BLaER1 treated with 17β-estradiol and CSF1 and Interleukin-3, amounts not matched to agents 10 nM and 100 nM (cell line): Measurements from ENCODE around the gene AFAP1L1.

Source experiments
- H3K27ac ChIP-seq, 11 experiments: shearing (Covaris generic); formaldehyde crosslinking; 2 replicates each; pipeline ENCODE4 v1.8.1; 2022
- H3K27me3 ChIP-seq, 11 experiments: shearing (Covaris generic); formaldehyde crosslinking; 2 replicates each; pipeline ENCODE4 v1.8.1; 2022
- H3K36me3 ChIP-seq, 11 experiments: shearing (Covaris generic); formaldehyde crosslinking; 2 replicates each; pipeline ENCODE4 v1.8.1; 2022
- H3K4me1 ChIP-seq, 10 experiments: shearing (Covaris generic); formaldehyde crosslinking; 2 replicates each; pipeline ENCODE4 v1.8.1; 2022
- H3K4me2 ChIP-seq, 11 experiments: shearing (Covaris generic); formaldehyde crosslinking; 2 replicates each; pipeline ENCODE4 v1.8.1; 2022
- H3K4me3 ChIP-seq, 10 experiments: shearing (Covaris generic); formaldehyde crosslinking; 2 replicates each; pipeline ENCODE4 v1.8.1; 2022
- H3K9ac ChIP-seq, 11 experiments: shearing (Covaris generic); formaldehyde crosslinking; 2 replicates each; pipeline ENCODE4 v1.8.1; 2022
- H3K9me3 ChIP-seq, 11 experiments: shearing (Covaris generic); formaldehyde crosslinking; replicated peaks in 1 of 11; 2 replicates each; pipeline ENCODE4 v1.8.1; 2022
- H4K20me1 ChIP-seq, 11 experiments: shearing (Covaris generic); formaldehyde crosslinking; 2 replicates each; pipeline ENCODE4 v1.8.1; 2022
- Cebpa-rat ChIP-seq, 11 experiments: shearing (Covaris generic); IDR thresholded peaks; 2 replicates each; pipeline ENCODE4 v1.8.1; 2022

The AFAP1L1 gene

DNA sequence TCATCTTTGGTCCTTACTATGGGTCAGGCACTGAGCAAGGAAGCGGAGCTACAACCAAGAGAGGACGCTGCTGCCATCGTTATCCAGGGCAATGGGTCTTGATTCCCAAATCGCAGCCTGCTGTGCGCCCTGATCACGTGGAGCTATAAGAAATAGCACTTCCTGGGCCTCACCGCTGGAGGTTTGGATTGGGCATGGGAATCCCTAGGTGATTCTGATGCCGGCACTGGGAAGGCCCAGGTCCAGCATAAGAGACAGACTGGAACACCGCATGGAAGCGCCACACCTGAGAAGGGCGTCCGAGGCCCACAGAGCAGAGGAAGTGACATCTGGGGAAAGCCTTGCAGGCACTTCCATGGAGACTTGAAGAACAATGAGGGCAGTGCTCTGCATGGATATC, 104.4 kb downstream of the AFAP1L1 start:
- Histone ChIP-seq H3K9ac (no peak overlapping the region), H3K4me1 (peaks cover 16 to 21% (median 18%) of the 10 kb centered on the region in 10 experiments), H3K36me3 (peaks cover 0 to 6% (median 0%) of the 10 kb centered on the region in 11 experiments; a peak in 1 of 22 replicates), H3K4me2 (no peak overlapping the region), H3K9me3 (no peaks in the 10 kb centered on the region), H3K4me3 (no peak overlapping the region), H4K20me1 (peaks cover 0 to 8% (median 0%) of the 10 kb centered on the region in 11 experiments; a peak in 2 of 22 replicates), H3K27me3 (no peaks in the 10 kb centered on the region), H3K27ac (no peak overlapping the region)
- TF ChIP-seq Cebpa-rat (IDR thresholded peaks at IDR 0.05) = no peak

DNA sequence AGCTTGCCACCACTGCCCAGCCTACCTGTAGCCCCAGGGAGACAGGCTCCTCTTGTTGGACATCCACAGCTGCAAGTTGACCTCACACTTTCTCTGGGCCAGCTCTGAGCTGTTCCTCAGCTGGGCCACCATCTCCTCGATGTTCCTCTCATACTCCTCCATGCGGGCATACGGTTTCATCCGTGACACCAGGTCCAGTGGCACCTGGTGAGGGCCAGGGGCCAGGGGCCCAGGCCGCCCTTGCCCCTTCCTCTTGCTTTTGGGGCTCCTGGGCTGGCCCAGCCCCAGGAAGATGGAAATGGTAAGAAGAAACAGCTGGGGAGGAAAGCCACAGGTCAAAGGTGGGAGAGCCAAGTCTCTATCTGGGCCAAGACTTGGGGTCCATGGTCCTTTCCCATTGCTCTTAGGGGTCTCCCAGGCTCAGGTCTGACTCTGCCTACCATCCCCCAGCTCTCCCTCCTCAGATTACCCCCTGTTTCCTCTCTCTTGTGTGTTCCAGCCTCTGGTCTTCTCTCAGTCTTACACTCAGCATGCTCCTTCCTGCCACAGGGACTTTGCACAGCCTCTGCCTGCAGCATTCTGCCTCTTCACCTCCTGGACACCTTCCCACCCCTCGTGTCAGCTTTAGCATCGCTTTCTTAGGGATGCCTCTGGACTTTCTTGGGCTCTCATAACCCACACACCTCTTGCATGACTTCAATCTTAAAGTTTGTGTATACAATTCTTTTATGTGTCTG, 105.2 kb downstream of the AFAP1L1 start:
- Histone ChIP-seq H3K36me3 (peaks cover 0 to 6% (median 0%) of the 10 kb centered on the region in 11 experiments; a peak in 1 of 22 replicates), H3K9me3 (no peaks in the 10 kb centered on the region), H3K27me3 (no peaks in the 10 kb centered on the region), H3K4me2 (no peak overlapping the region), H3K4me1 (peaks cover 11 to 16% (median 13%) of the 10 kb centered on the region in 10 experiments), H3K4me3 (no peak overlapping the region), H3K9ac (no peak overlapping the region), H4K20me1 (peaks cover 0 to 3% (median 0%) of the 10 kb centered on the region in 11 experiments; a peak in 2 of 22 replicates), H3K27ac (no peak overlapping the region)
- TF ChIP-seq Cebpa-rat (IDR thresholded peaks at IDR 0.05) = no peak

DNA sequence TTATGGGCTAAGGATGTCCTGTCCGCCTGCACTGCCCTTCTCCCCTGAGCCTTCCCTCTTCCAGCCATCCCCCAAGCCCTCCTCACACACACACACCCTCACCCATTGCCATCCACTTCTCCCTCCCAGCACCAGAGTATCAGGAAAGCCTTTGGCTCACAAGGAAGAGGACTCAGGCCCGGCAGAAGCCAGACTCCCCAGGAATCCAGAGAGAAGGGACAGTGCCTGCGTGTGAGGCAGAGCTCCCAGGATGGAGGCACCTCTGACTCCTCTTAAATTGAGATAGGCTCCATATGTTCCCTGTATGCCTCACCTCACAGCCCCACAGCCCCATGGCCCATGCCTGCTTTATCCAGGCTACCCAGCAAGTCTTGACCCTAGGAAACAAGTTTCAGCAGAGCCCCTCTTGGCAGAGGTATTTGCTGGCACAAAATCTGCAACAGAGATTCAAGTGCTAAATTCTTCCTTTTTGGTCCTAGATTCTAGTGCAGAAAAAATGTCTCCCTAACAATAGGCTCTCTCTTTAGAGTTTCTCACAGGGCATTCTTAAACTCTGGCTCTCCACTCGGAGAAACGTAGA, 106.7 kb downstream of the AFAP1L1 start:
- Histone ChIP-seq H3K27ac (no peak overlapping the region), H3K36me3 (peaks cover 0 to 6% (median 0%) of the 10 kb centered on the region in 11 experiments; a peak in 1 of 22 replicates), H3K9ac (no peak overlapping the region; a peak in 1 of 22 replicates), H3K9me3 (no peaks in the 10 kb centered on the region), H3K4me1 (peaks cover 0 to 12% (median 0%) of the 10 kb centered on the region in 10 experiments; a peak in 4 of 20 replicates), H3K4me2 (no peak overlapping the region), H4K20me1 (no peaks in the 10 kb centered on the region), H3K4me3 (no peak overlapping the region), H3K27me3 (no peaks in the 10 kb centered on the region)
- no peak for TF ChIP-seq Cebpa-rat (IDR thresholded peaks at IDR 0.05)

DNA sequence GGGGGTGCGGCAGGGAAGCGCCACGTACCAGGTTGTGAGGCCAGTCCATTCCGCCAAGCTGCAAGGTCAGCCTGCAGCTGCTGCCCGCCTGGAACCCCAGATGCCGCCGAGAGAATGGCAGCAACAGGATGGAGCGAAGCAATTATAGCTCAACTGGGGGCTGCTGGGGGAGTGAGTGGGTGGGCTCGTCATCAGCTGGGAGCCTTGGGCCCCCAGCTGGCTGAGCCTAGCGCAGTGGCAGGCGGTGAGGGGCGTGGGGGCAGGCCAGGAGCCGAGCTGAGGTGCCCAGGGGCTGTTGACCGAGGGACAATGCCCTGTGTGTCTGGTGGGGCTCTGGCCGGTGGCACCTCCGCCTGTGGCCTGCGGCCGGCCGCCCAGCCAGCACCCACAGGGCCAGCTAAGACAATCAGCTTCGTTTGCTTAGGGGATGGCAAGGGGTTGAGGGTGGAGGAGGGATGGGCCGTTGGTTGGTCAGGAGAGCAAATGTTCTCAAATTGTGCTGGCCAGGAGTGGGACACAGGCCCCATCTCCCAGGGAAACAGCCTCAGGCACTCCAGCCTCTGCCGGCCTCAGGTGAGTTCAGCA, 107.6 kb downstream of the AFAP1L1 start, which contains the start of gene IL17B:
Gene IL17B (minus strand): TSS at position 116 of the 585 bp plus-strand sequence. CDS start 67 bp downstream, at position 49.
- H3K9ac ChIP-seq = no peak within 1 kb of the TSS; a peak in 2 of 22 replicates

DNA sequence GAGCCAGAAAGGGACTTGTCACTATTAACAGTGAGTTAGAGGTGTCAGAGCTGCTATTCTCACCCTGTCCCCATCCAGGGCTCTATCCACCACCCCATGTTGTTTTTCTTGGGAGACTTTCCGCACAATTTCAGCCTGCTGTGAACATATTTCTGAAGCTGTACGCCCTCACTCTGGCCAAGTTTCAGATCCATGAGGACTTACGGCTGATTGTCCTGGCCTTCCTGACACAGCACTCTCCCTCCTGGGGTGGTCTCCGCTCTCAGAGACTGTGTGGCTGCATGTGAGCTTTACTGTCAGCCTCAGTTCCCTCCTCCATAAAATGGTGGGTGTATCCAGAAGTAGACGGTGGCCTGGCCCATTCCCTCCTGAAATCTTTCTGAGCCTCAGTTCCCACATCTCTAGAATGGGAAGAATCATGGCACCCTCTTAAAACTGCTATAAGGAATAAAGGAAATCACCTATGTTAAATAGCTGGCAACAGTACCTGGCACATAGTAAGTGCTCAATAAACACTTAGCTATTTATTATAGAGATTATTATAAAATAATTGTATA, 108.2 kb downstream of the AFAP1L1 start:
- Histone ChIP-seq H3K4me2 (no peak overlapping the region), H3K9me3 (no peaks in the 10 kb centered on the region), H3K36me3 (0 out of 22 replicates have a peak, but pooled peaks cover 0 to 5% (median 0%) of the 10 kb centered on the region in 11 experiments), H3K27me3 (no peaks in the 10 kb centered on the region), H3K4me1 (peaks cover 0 to 11% (median 0%) of the 10 kb centered on the region in 10 experiments; a peak in 3 of 20 replicates), H3K27ac (no peak overlapping the region), H3K4me3 (no peak overlapping the region), H3K9ac (no peak overlapping the region; a peak in 1 of 22 replicates), H4K20me1 (no peaks in the 10 kb centered on the region)
- no peak for TF ChIP-seq Cebpa-rat (IDR thresholded peaks at IDR 0.05)

More for the DNA sequence above, 107.6 kb downstream of the AFAP1L1 start, which contains the start of gene IL17B:
- Histone ChIP-seq H3K4me1 (peaks cover 0 to 11% (median 0%) of the 10 kb centered on the region in 10 experiments; a peak in 3 of 20 replicates), H3K9me3 (no peaks in the 10 kb centered on the region), H3K27me3 (no peaks in the 10 kb centered on the region), H4K20me1 (no peaks in the 10 kb centered on the region), H3K27ac (no peak within 1 kb of the TSS), H3K4me2 (no peak within 1 kb of the TSS), H3K36me3 (peaks cover 0 to 6% (median 0%) of the 10 kb centered on the region in 11 experiments; a peak in 1 of 22 replicates), H3K4me3 (no peak within 1 kb of the TSS)
- TF ChIP-seq Cebpa-rat (IDR thresholded peaks at IDR 0.05) = no peak

DNA sequence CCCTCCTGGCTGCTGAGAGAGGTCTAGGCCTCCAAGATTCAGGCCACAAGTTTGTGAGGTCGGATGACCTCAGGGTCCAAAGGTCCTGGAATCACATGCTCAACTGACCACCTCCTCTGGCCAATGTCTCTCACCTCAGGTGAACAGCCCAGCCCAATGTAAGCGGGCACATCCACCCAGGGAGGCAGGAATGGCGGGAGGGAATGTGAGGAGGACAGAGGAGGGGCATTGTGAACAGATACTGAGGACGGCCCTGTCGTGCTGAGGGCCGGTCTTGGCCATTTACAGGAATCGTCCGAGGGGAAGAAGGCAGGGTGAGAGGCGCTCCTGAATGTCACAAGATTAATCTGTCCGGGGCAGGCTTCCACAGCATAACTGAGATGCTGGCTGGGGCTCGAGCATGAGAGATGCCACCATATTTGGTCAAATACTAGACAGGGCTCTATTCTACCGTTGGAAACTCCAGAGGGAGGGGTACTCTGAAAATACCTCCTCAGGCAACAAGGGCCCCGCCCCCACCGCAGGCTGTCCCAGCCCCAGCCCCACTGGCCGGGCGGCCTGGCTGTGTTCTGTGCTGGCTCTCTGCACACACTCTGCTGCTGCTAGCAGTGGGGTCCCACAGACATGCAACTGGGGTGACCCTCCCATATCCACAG, 108.9 kb downstream of the AFAP1L1 start:
- 0 out of 22 replicates have a peak, but pooled peaks cover 0 to 5% (median 0%) of the 10 kb centered on the region in 11 experiments for H3K36me3 ChIP-seq
- no peak overlapping the region for H3K27ac ChIP-seq
- H3K27me3 ChIP-seq = no peaks in the 10 kb centered on the region
- no peak overlapping the region for H3K4me3 ChIP-seq
- no peak overlapping the region for H3K4me2 ChIP-seq
- peaks cover 3 to 15% (median 4%) of the 10 kb centered on the region in 10 experiments; a peak in 16 of 20 replicates for H3K4me1 ChIP-seq
- no peak for TF ChIP-seq Cebpa-rat (IDR thresholded peaks at IDR 0.05)
- no peaks in the 10 kb centered on the region for H4K20me1 ChIP-seq
- H3K9ac ChIP-seq = peak overlapping the region in 1 of 11 experiments; percentile 27; a peak in 1 of 22 replicates
- no peaks in the 10 kb centered on the region for H3K9me3 ChIP-seq

DNA sequence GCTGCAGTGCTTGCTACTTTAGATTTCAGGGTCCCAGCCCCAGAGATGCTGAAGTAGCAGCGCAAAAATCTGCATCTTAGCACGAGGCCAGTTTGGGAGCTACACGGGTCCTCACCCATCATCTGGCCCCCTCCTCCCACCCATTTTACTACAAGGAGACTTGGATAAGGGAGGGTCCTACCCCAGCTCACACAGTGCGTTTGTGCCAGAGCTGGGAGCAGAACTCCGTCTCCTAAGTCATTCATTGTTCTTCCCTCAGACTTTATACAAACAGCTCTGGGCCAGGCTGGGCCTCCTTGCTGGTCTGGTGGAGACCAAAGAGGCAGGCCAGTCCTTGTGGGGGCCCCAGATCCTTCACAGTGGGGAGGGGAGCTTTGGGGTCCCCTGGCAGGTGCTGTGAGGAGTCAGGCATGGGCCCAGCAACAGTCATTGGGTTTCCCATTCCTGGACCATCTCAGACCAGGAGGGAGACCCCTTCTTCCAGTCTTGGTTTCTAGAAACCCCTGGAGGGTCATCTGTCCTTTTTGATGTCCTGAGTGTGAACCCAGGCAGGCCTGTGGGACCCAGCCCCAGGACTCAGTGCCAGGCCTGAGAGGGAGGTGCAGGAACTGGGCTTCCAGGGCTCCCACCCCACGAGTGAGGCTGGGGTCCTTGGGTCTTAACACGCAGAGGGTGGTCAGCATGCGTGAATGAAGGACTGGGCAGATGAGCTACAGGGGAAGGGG, 109.8 kb downstream of the AFAP1L1 start:
- peak overlapping the region in 1 of 11 experiments; percentile 25; a peak in 3 of 22 replicates for H3K9ac ChIP-seq

DNA sequence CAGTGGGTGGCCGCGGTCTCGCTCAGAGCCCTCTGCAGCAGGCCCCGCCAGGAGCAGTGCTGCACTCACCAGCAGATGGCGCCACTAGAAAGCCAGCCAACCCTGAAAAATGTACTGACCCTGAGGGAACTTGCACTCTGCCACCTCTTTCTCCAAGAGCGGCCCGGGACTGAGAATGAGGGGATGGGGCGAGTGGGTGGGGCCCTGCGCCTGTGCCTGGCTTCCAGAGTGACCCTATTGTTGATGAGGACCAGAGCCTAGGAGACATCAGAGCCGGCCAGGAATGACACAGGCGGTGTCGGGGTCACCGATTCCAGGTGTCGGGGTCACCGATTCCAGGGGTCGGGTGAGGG, 110.3 kb downstream of the AFAP1L1 start:
- Histone ChIP-seq H3K9ac (no peak overlapping the region; a peak in 2 of 22 replicates), H3K4me2 (0 out of 22 replicates have a peak overlapping the region, but pooled peaks of 1 of the 11 experiments have one; percentile 21), H3K4me1 (peaks cover 4 to 19% (median 10%) of the 10 kb centered on the region in 10 experiments; a peak in 16 of 20 replicates), H3K27me3 (no peaks in the 10 kb centered on the region), H3K9me3 (no peaks in the 10 kb centered on the region), H3K27ac (no peak overlapping the region), H3K36me3 (no peaks in the 10 kb centered on the region), H3K4me3 (no peak overlapping the region), H4K20me1 (no peaks in the 10 kb centered on the region)
- TF ChIP-seq Cebpa-rat (IDR thresholded peaks at IDR 0.05) = no peak

More for the DNA sequence above, 109.8 kb downstream of the AFAP1L1 start:
- H3K27me3 ChIP-seq = no peaks in the 10 kb centered on the region
- no peak overlapping the region for H3K4me3 ChIP-seq
- no peak for TF ChIP-seq Cebpa-rat (IDR thresholded peaks at IDR 0.05)
- 0 out of 22 replicates have a peak, but pooled peaks cover 0 to 1% (median 0%) of the 10 kb centered on the region in 11 experiments for H3K36me3 ChIP-seq
- H3K4me2 ChIP-seq = no peak overlapping the region
- no peaks in the 10 kb centered on the region for H3K9me3 ChIP-seq
- H4K20me1 ChIP-seq = no peaks in the 10 kb centered on the region
- no peak overlapping the region for H3K27ac ChIP-seq
- peaks cover 4 to 19% (median 10%) of the 10 kb centered on the region in 10 experiments; a peak in 16 of 20 replicates for H3K4me1 ChIP-seq
